Endothelial cell of umbilical vein (primary cell): Measurements from ENCODE around the gene SH3YL1.

Source experiments
- CTCF ChIP-seq, 2 donors: IDR thresholded peaks; 1 replicate in 1 of 2; 2 replicates in 1 of 2; pipeline ENCODE4 v1.5.1; 2011; ENCODE audit warnings: low read length in 2 of 2, mild to moderate bottlenecking in 2 of 2, moderate library complexity in 2 of 2, control low read depth in 1 of 2, inconsistent platforms in 1 of 2, low read depth in 1 of 2; ENCODE audit not compliant: insufficient read depth in 1 of 2; ENCODE audit errors: extremely low read depth in 1 of 2
- GATA2 ChIP-seq: IDR thresholded peaks from 2 replicates; pipeline ENCODE4 v1.7.0; 2011; ENCODE audit warnings: low read depth, mild to moderate bottlenecking, moderate library complexity, mixed read lengths, low read length; ENCODE audit not compliant: insufficient read length, insufficient read depth
- POLR2A ChIP-seq: IDR thresholded peaks from 2 replicates; pipeline ENCODE4 v1.6.1; 2012; ENCODE audit warnings: low read depth, mild to moderate bottlenecking, control low read depth, low read length

GRCh38 chr2:309954-310510 lies 46.2 kb upstream of the SH3YL1 start:
- TF ChIP-seq CTCF (IDR thresholded peaks at IDR 0.05; ENCODE audit: extremely low read depth in 1 of 2, insufficient read depth in 1 of 2, low read depth in 1 of 2, low read length in 2 of 2) (no peak), GATA2 (no peak), POLR2A (no peak)
